ENCODE data around the gene ZNRF1. TPM values are rescaled to one million over a fixed set of nuclear protein-coding genes. Genes with fewer than 3 reads are reported as not detected.
A peak's percentile ranks its signal among the peaks of the same experiment; 100 is the strongest.

The ZNRF1 gene
- total and polyA plus RNA-seq, 2 of the 13 experiments (the other 11 are each of a cell fraction or from before 2014, with no cell fraction given) = 43.9 to 58.7 TPM

GRCh38 chr16:75110637-75111513, 112.1 kb downstream of the ZNRF1 start (continued):
- TF ChIP-seq ZBTB4 (CRISPR knock-in tag; IDR thresholded peaks at IDR 0.05; ENCODE audit: borderline replicate concordance) = no peak
- no peak for TF ChIP-seq REL (CRISPR knock-in tag; conservative IDR thresholded peaks at IDR 0.05)
- peak; percentile 67; the same call in 1 of the 2 replicates for TF ChIP-seq AHDC1 (CRISPR knock-in tag; IDR thresholded peaks at IDR 0.05; ENCODE audit: borderline replicate concordance)
- TF ChIP-seq TRIM24 (CRISPR knock-in tag; IDR thresholded peaks at IDR 0.05) = no peak
- 0 out of 2 replicates have a peak, but pooled peaks have one; percentile 27 for TF ChIP-seq IRF9 (CRISPR knock-in tag; IDR thresholded peaks at IDR 0.05; ENCODE audit: borderline replicate concordance)
- no peak for TF ChIP-seq EP300 (IDR thresholded peaks at IDR 0.05; ENCODE audit: low read depth in 2 of 2, low read length in 2 of 2)
- TF ChIP-seq EP300 (CRISPR knock-in tag; IDR thresholded peaks at IDR 0.05; ENCODE audit: borderline replicate concordance) = no peak
- TF ChIP-seq ZXDC (CRISPR knock-in tag; IDR thresholded peaks at IDR 0.05) = no peak
- TF ChIP-seq ZNF513 (CRISPR knock-in tag; conservative IDR thresholded peaks at IDR 0.05) = no peak
- peak; percentile 85; the same call in 1 of the 2 replicates for TF ChIP-seq ZBTB38 (CRISPR knock-in tag; IDR thresholded peaks at IDR 0.05)
- 0 out of 2 replicates have a peak, but pooled peaks have one; percentile 58 for TF ChIP-seq ZNF143 (CRISPR knock-in tag; IDR thresholded peaks at IDR 0.05)

All from HepG2 (cell line).